Keratinocyte (primary cell): ENCODE measurements around the gene TSPOAP1. TPM values are rescaled to one million over a fixed set of nuclear protein-coding genes. Genes with fewer than 3 reads are reported as not detected.
"Not testable (repeated sequence)": the region's sequence is repeated elsewhere in the genome, so short reads cannot be mapped to it uniquely, and the experiment has no call there.

Experiments used
- DNase-seq: peaks from one replicate; pipeline ENCODE4 v3.0.0-alpha.2; 2011; ENCODE audit warnings: low read depth, missing footprints, low spot score
- FAIRE-seq: peaks from 2 replicates; lab custom pipeline; 2011; peaks lifted over from hg19 to GRCh38; lab: Jason Lieb, UNC
- H2AFZ ChIP-seq: 2 replicates; pipeline ENCODE4 v1.6.0; 2012; ENCODE audit warnings: low read length, control low read depth, inconsistent platforms; ENCODE audit not compliant: control insufficient read depth
- H3K27ac ChIP-seq: 2 replicates; pipeline ENCODE4 v1.5.1; 2011; ENCODE audit warnings: low read length; ENCODE audit not compliant: control insufficient read depth, insufficient read depth
- H3K27me3 ChIP-seq: 3 replicates; pipeline ENCODE4 v1.6.0; 2011; ENCODE audit warnings: low read length; ENCODE audit not compliant: control insufficient read depth, insufficient read depth; ENCODE audit errors: extremely low read depth
- H3K36me3 ChIP-seq, 2 experiments: 2 replicates in 1 of 2; 3 replicates in 1 of 2; pipeline ENCODE4 v1.5.1; 2011; ENCODE audit warnings: low read length in 2 of 2, mild to moderate bottlenecking in 1 of 2; ENCODE audit not compliant: control insufficient read depth in 2 of 2, insufficient read depth in 2 of 2; ENCODE audit errors: extremely low read depth in 1 of 2
- H3K4me1 ChIP-seq: 3 replicates; pipeline ENCODE4 v1.5.1; 2011; ENCODE audit warnings: low read length; ENCODE audit not compliant: control insufficient read depth, insufficient read depth; ENCODE audit errors: extremely low read depth
- H3K4me2 ChIP-seq: 3 replicates; pipeline ENCODE4 v1.6.0; 2011; ENCODE audit warnings: low read depth, low read length; ENCODE audit not compliant: control insufficient read depth, insufficient read depth; ENCODE audit errors: extremely low read depth
- H3K4me3 ChIP-seq, 3 experiments: fragments of 200-600 bp in 1 of 3; sonication (generic) in 1 of 3; 2 replicates in 2 of 3; 3 replicates in 1 of 3; pipeline ENCODE4 v1.5.1; 2011 to 2016; ENCODE audit warnings: low read length in 3 of 3, mild to moderate bottlenecking in 3 of 3, control low read depth in 2 of 3, inconsistent platforms in 1 of 3, low read depth in 1 of 3, mixed read lengths in 1 of 3, mixed run types in 1 of 3, moderate library complexity in 1 of 3; ENCODE audit not compliant: control insufficient read depth in 2 of 3, insufficient read depth in 2 of 3; ENCODE audit errors: extremely low read depth in 1 of 3
- H3K79me2 ChIP-seq: 2 replicates; pipeline ENCODE4 v1.6.0; 2012; ENCODE audit warnings: low read length; ENCODE audit not compliant: control insufficient read depth, insufficient read depth
- H3K9ac ChIP-seq: 3 replicates; pipeline ENCODE4 v1.6.0; 2011; ENCODE audit warnings: low read length; ENCODE audit not compliant: control insufficient read depth, insufficient read depth; ENCODE audit errors: extremely low read depth
- H3K9me1 ChIP-seq: 3 replicates; pipeline ENCODE4 v1.6.0; 2011; ENCODE audit warnings: low read length; ENCODE audit not compliant: control insufficient read depth, insufficient read depth; ENCODE audit errors: extremely low read depth
- H3K9me3 ChIP-seq: 2 replicates; pipeline ENCODE4 v1.5.1; 2012; ENCODE audit warnings: low read depth, low read length; ENCODE audit not compliant: control insufficient read depth
- H4K20me1 ChIP-seq: 3 replicates; pipeline ENCODE4 v1.6.0; 2011; ENCODE audit warnings: low read length; ENCODE audit not compliant: control insufficient read depth, insufficient read depth; ENCODE audit errors: extremely low read depth
- EZH2 ChIP-seq: IDR thresholded peaks from one replicate; pipeline ENCODE4 v1.6.1; 2012; ENCODE audit warnings: inconsistent platforms, mild to moderate bottlenecking, low read length, moderate library complexity
- dilution Hi-C: fragments of 300-500 bp; cut with MboI; formaldehyde crosslinking; loops from one replicate; pipeline ENCODE4 v1.7.0; 2020; ENCODE audit warnings: low sequenced_read_pairs; ENCODE audit not compliant: extremely low pct_ligation_motif_present
- polyA plus RNA-seq, 5 experiments: library from polyadenylated mRNA; depleted of rRNA in 3 of 5; stranded (reverse) in 3 of 5; stranded (forward) in 1 of 5; unstranded in 1 of 5; fragments of >200 nt; gene quantifications; 1 replicate in 1 of 5; 2 replicates in 3 of 5; 3 replicates in 1 of 5; pipeline versions ENCODE4 v1.2.1 to v1.2.3, GENCODE V29; 2011 to 2012; ENCODE audit warnings: missing spikeins in 2 of 5, low read depth in 1 of 5, low replicate concordance in 1 of 5
- TF ChIP-seq, protein P1 (sequence below), 3 experiments: IDR thresholded peaks in 1 of 3; conservative IDR thresholded peaks in 1 of 3; optimal IDR thresholded peaks in 1 of 3; 2 replicates in 2 of 3; 3 replicates in 1 of 3; pipeline versions ENCODE3 to v1.5.1; 2011; ENCODE audit warnings: low read length in 3 of 3, mild to moderate bottlenecking in 3 of 3, moderate library complexity in 2 of 3, control low read depth in 1 of 3, inconsistent platforms in 1 of 3; ENCODE audit not compliant: insufficient read depth in 2 of 3; ENCODE audit errors: extremely low read depth in 1 of 3

TSPOAP1 gene
- polyA plus RNA-seq, 1 donor (not counting 4 experiments of a cell fraction or from before 2014, with no cell fraction given): 0.04 TPM

DNA sequence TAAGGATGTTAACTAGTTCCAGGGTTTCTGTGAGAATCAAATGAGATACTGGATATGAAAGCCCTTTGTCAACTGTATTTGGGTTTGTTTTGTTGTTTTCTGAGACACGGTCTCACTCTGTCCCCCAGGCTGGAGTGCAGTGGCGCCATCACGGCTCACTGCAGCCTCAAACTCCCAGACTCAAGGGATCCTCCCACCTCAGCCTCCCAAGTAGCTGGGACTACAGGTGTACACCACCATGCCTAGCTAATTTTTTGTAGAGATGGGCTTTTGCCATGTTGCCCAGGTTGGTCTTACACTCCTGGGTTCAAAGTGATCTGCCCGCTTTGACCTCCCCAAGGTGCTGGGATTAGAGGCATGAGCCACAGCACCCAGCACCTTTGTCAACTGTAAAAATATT lies 14.5 kb upstream of the TSPOAP1 start:
- dilution Hi-C loops: no loop called here
- Histone ChIP-seq H3K4me1 (peaks cover 4% of the 10 kb centered on the region), H3K4me2 (no peak overlapping the region), H3K9me1 (no peaks in the 10 kb centered on the region), H3K4me3 (no peak overlapping the region), H3K9ac (no peak overlapping the region), H3K27ac (no peak overlapping the region), H3K27me3 (no peaks in the 10 kb centered on the region), H3K36me3 (peaks cover 19 to 33% of the 10 kb centered on the region in 2 experiments), H4K20me1 (no peaks in the 10 kb centered on the region), H3K79me2 (no peaks in the 10 kb centered on the region), H2AFZ (no peak overlapping the region), H3K9me3 (no peaks in the 10 kb centered on the region)
- no peak for DNase-seq
- FAIRE-seq: no peak
- TF ChIP-seq EZH2: no peak

DNA sequence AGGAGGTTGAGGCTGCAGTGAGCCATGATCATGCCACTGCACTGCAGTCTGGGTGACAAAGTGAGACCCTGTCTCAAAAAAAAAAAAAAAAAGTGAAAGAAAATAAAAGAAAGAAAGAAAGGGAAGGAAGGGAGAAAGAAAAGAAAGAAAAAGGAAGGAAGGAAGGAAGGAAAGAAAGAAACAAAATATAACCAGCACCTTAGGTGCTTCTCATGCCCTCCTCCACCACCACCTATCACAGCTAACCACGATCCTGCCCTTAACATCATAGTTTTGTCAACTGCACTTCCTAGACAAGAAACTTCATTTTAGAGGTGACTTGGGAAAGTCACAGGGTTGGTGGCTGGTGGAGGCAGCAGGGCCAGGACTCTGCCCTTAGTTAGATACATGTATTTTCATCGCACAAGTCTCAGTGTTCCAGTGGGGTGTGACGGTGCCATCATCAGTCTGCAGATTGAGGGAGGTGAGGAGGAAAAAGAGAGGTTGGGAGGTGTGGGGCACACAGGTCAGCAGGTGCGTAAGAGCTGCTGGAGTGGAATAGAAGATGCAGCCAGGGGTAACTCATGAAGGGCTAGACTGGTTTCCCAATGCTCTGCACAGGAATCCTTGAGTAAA lies 13.4 kb upstream of the TSPOAP1 start:
- TF ChIP-seq, protein P1, sequence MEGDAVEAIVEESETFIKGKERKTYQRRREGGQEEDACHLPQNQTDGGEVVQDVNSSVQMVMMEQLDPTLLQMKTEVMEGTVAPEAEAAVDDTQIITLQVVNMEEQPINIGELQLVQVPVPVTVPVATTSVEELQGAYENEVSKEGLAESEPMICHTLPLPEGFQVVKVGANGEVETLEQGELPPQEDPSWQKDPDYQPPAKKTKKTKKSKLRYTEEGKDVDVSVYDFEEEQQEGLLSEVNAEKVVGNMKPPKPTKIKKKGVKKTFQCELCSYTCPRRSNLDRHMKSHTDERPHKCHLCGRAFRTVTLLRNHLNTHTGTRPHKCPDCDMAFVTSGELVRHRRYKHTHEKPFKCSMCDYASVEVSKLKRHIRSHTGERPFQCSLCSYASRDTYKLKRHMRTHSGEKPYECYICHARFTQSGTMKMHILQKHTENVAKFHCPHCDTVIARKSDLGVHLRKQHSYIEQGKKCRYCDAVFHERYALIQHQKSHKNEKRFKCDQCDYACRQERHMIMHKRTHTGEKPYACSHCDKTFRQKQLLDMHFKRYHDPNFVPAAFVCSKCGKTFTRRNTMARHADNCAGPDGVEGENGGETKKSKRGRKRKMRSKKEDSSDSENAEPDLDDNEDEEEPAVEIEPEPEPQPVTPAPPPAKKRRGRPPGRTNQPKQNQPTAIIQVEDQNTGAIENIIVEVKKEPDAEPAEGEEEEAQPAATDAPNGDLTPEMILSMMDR (optimal IDR thresholded peaks at IDR 0.05 in 1 of 3, IDR thresholded peaks at IDR 0.05 in 1 of 3, conservative IDR thresholded peaks at IDR 0.05 in 1 of 3; ENCODE audit: extremely low read depth in 1 of 3, insufficient read depth in 2 of 3, low read length in 3 of 3): no peak
- TF ChIP-seq EZH2: no peak
- H3K9me3 ChIP-seq: no peaks in the 10 kb centered on the region
- no peak overlapping the region for H3K27ac ChIP-seq
- H4K20me1 ChIP-seq: no peaks in the 10 kb centered on the region
- no peaks in the 10 kb centered on the region for H3K9me1 ChIP-seq
- H3K4me2 ChIP-seq: no peak overlapping the region
- H3K4me3 ChIP-seq: no peak overlapping the region
- H2AFZ ChIP-seq: no peak overlapping the region
- no peaks in the 10 kb centered on the region for H3K79me2 ChIP-seq
- no peak for FAIRE-seq
- H3K9ac ChIP-seq: no peak overlapping the region
- no peak for DNase-seq
- dilution Hi-C loops: no loop called here
- H3K4me1 ChIP-seq: peaks cover 4% of the 10 kb centered on the region
- H3K27me3 ChIP-seq: no peaks in the 10 kb centered on the region
- H3K36me3 ChIP-seq: peaks cover 15 to 23% of the 10 kb centered on the region in 2 experiments

DNA sequence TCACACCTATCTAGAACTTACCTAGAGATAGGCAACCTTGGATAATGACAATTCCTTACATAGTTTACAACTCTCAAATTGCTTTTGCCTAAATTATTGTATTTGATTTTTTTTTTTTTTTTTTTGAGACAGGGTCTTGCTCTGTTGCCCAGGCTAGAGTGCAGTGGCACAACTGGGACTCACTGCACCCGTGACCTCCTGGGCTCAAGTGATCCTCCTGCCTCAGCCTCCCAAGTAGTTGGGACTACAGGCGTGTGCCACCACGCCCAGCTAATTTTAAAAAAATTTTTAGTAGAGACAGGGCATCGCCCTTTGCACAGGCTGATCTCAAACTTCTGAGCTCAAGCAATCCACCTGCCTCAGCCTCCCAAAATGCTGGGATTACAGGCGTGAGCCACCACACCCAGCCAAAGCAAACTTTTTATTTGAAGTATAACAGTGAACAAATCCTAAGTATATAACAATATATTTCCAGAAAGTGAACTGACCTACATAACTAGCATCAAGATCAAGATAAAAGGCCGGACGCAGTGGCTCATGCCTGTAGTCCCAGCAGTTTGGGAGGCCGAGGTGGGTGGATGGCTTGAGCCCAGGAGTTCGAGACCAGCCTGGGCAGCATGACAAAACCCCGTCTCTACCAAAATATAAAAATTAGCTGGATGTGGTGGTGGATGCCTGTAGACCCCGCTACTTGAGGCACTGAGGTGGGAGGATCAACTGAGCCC lies 12.7 kb upstream of the TSPOAP1 start:
- FAIRE-seq, H3K9ac ChIP-seq, H3K79me2 ChIP-seq, H3K27ac ChIP-seq, H3K4me1 ChIP-seq, H4K20me1 ChIP-seq, H2AFZ ChIP-seq, H3K9me1 ChIP-seq, DNase-seq, dilution Hi-C loops, H3K27me3 ChIP-seq, H3K4me3 ChIP-seq, H3K4me2 ChIP-seq, H3K9me3 ChIP-seq: not testable (repeated sequence)
- H3K36me3 ChIP-seq: peaks cover 15 to 22% of the 10 kb centered on the region in 2 experiments
